RWPE2 (cell line): ENCODE results near the gene SLC37A4.

Experiments used
- ATAC-seq: fragments of 200-7000 bp; cut with Tn5 transposase; 3 replicates; pipeline ENCODE4 v1.9.1; 2021; ENCODE audit warnings: low read depth
- DNase-seq: peaks from one replicate; pipeline ENCODE4 v3.0.0-alpha.2; 2020; ENCODE audit warnings: low spot score
- H3K27ac ChIP-seq: fragments of 450-650 bp; 2 replicates; pipeline ENCODE4 v1.5.1; 2017; ENCODE audit warnings: mild to moderate bottlenecking; ENCODE audit not compliant: poor library complexity, severe bottlenecking
- H3K27me3 ChIP-seq: fragments of 250-450 bp; sonication (Bioruptor Pico); 2 replicates; pipeline ENCODE4 v1.5.1; 2021; ENCODE audit warnings: mild to moderate bottlenecking, moderate library complexity; ENCODE audit not compliant: insufficient read depth, poor library complexity, severe bottlenecking
- H3K36me3 ChIP-seq: fragments of 250-450 bp; sonication (Bioruptor Pico); 2 replicates; pipeline ENCODE4 v1.5.1; 2020; ENCODE audit warnings: low read depth, mild to moderate bottlenecking, moderate library complexity
- H3K4me1 ChIP-seq: fragments of 250-450 bp; sonication (Bioruptor Pico); 2 replicates; pipeline ENCODE4 v1.5.1; 2021; ENCODE audit warnings: mild to moderate bottlenecking, moderate library complexity; ENCODE audit not compliant: insufficient read depth, poor library complexity, severe bottlenecking
- H3K4me3 ChIP-seq: fragments of 250-450 bp; sonication (Bioruptor Pico); 2 replicates; pipeline ENCODE4 v1.5.1; 2021; ENCODE audit warnings: mild to moderate bottlenecking, moderate library complexity; ENCODE audit not compliant: severe bottlenecking
- H3K9me3 ChIP-seq: fragments of 250-450 bp; sonication (Bioruptor Pico); 2 replicates; pipeline ENCODE4 v1.5.1; 2021; ENCODE audit warnings: mild to moderate bottlenecking, moderate library complexity; ENCODE audit not compliant: severe bottlenecking
- TF ChIP-seq, protein P1 (sequence below): fragments of 450-650 bp; IDR thresholded peaks from one replicate; pipeline ENCODE4 v1.5.1; 2017; ENCODE audit warnings: mild to moderate bottlenecking, moderate library complexity; ENCODE audit not compliant: poor library complexity, severe bottlenecking

SLC37A4 gene

DNA sequence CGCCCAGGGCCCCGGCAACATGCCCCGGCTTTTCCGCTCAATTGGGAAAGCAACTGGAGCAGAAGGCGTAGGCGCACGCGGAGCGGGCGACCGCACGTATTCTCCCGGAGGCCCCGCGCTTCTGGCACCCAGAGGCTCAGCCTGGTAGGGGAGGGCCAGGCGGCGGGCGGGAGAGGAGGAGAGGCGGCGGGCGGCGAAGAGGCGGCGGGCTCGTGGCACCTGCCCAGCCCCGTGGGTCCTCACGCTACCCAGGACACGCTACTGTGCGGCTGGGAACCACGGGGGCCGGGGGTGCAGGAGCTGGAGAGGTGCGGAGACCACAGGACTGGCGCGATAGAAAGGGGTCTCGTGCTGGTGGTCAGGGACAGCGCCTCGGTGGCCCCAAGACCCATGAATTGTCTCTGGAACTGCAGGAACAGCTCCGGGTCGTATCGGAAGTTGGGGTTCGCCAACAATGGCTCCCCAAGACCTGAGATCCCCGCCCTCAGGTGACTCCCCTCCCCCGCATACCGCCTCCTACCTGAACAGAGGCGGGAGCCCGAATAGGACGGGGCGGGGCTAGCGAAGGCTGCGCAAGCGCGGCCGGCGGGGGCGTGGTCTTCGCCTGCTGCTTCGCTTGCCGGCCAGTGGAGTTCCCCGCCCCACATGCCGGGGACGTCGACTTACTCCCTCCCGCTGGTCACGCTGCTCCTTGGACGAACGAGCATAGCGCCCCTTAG is at the start of gene SLC37A4:
SLC37A4 (minus strand) TSS at position 549 of the 719 bp plus-strand sequence.
- peak; percentile 81 for ATAC-seq
- Histone ChIP-seq H3K4me1 (peaks cover 8% of the 10 kb centered on the region), H3K4me3 (peak within 1 kb of the TSS; percentile 82), H3K27me3 (no peaks in the 10 kb centered on the region), H3K27ac (peak within 1 kb of the TSS; percentile 53), H3K9me3 (no peaks in the 10 kb centered on the region), H3K36me3 (peaks cover 19% of the 10 kb centered on the region)
- TF ChIP-seq, protein P1, sequence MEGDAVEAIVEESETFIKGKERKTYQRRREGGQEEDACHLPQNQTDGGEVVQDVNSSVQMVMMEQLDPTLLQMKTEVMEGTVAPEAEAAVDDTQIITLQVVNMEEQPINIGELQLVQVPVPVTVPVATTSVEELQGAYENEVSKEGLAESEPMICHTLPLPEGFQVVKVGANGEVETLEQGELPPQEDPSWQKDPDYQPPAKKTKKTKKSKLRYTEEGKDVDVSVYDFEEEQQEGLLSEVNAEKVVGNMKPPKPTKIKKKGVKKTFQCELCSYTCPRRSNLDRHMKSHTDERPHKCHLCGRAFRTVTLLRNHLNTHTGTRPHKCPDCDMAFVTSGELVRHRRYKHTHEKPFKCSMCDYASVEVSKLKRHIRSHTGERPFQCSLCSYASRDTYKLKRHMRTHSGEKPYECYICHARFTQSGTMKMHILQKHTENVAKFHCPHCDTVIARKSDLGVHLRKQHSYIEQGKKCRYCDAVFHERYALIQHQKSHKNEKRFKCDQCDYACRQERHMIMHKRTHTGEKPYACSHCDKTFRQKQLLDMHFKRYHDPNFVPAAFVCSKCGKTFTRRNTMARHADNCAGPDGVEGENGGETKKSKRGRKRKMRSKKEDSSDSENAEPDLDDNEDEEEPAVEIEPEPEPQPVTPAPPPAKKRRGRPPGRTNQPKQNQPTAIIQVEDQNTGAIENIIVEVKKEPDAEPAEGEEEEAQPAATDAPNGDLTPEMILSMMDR = peak; percentile 96
- peak; percentile 98 for DNase-seq

DNA sequence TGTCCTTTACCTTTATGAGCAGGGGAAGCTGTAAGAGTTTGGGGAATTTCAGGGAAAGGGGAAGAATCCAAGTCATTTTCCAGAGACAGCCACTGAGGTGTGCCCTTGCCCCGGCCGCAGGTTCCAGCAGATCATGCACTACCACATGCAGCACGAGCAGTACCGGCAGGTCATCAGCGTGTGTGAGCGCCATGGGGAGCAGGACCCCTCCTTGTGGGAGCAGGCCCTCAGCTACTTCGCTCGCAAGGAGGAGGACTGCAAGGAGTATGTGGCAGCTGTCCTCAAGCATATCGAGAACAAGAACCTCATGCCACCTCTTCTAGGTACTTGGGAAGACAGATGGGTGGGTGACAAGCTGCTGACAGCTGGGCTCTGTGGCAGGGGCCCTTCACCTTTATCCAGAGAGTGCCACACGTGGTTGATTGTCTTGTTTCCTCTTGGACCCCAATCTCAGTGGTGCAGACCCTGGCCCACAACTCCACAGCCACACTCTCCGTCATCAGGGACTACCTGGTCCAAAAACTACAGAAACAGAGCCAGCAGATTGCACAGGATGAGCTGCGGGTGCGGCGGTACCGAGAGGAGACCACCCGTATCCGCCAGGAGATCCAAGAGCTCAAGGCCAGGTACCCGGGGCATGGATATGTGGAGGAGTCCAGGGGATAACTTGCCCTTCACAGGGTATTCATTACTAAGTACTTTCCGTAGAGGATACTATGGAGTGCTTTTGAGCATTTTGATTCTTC is 48.2 kb upstream of the SLC37A4 start:
- peaks cover 77% of the 10 kb centered on the region for H3K36me3 ChIP-seq
- H3K27me3 ChIP-seq = no peaks in the 10 kb centered on the region
- TF ChIP-seq, protein P1 = no peak
- ATAC-seq = no peak
- no peak overlapping the region for H3K27ac ChIP-seq
- no peaks in the 10 kb centered on the region for H3K4me1 ChIP-seq
- H3K9me3 ChIP-seq = no peaks in the 10 kb centered on the region
- DNase-seq = no peak
- H3K4me3 ChIP-seq = no peak overlapping the region

DNA sequence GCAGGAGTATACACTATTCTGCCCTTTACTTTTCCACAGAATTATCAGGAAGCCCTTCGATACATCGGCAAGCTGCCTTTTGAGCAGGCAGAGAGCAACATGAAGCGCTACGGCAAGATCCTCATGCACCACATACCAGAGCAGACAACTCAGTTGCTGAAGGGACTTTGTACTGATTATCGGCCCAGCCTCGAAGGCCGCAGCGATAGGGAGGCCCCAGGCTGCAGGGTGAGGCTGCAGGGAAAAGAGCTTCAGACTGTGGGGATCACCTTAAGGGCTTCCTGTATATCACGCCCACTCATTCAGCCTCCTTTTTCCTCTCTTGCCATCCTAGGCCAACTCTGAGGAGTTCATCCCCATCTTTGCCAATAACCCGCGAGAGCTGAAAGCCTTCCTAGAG is 47.2 kb upstream of the SLC37A4 start:
- H3K27me3 ChIP-seq = no peaks in the 10 kb centered on the region
- H3K9me3 ChIP-seq = no peaks in the 10 kb centered on the region
- TF ChIP-seq, protein P1 = no peak
- no peak overlapping the region for H3K27ac ChIP-seq
- no peak for DNase-seq
- no peak overlapping the region for H3K4me3 ChIP-seq
- no peak for ATAC-seq
- H3K4me1 ChIP-seq = no peaks in the 10 kb centered on the region
- H3K36me3 ChIP-seq = peaks cover 87% of the 10 kb centered on the region

DNA sequence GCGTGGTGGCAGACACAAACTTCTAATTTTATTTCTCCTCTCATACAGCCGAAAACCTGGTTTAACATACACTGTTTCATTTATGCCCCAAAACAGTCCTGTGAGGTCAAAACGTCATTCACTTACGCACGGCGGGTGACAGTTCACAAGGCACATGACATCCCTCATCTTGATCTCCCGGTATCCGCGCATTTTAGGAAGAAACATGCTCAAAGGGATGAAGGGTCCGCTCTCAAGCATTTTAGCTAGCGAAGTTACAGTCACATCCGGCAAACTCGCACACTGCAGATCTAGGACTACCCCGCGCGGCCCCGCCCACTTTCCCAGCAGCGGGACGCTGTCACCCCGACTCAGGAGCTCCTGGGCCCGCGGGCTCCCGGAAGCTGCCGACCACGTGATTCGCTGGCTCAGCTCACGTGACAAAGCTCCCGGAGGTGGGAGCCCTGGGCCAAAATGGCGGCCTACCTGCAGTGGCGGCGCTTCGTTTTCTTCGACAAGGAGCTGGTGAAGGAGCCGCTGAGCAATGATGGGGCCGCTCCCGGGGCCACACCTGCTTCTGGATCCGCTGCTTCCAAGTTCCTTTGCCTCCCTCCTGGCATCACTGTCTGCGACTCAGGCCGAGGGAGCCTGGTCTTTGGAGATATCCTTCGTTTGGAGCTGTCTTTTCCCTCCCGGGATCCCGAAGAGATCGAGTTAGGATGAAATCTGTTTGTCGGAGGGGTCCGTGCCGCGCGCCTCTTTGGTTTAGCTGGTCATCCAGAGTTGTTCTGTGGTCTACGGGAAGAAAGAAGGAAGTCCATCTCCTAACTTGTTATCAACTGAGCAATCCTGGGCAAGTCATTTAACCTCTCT is 36.9 kb upstream of the SLC37A4 start, which contains the start of gene VPS11:
VPS11 (plus strand) TSS at position 448 of the 852 bp plus-strand sequence; CDS start at position 454, 6 bp downstream.
- no peaks in the 10 kb centered on the region for H3K9me3 ChIP-seq
- TF ChIP-seq, protein P1 = no peak
- H3K4me3 ChIP-seq = peak within 1 kb of the TSS; percentile 75
- H3K36me3 ChIP-seq = peaks cover 32% of the 10 kb centered on the region
- H3K4me1 ChIP-seq = no peaks in the 10 kb centered on the region
- peak; percentile 96 for DNase-seq
- ATAC-seq = peak; percentile 97
- peak within 1 kb of the TSS; percentile 58 for H3K27ac ChIP-seq
- no peaks in the 10 kb centered on the region for H3K27me3 ChIP-seq
